ENCODE results near the gene ASB1. TPM values are rescaled to one million over a fixed set of nuclear protein-coding genes. Genes with fewer than 3 reads are reported as not detected.

Gene ASB1
- total RNA-seq, 1 experiment from 2014 or later = 27.4 TPM

GRCh38 chr2:238466243-238466756 is 39.6 kb downstream of the ASB1 start:
- DNase-seq (ENCODE audit: low read depth) = no peak

DNA sequence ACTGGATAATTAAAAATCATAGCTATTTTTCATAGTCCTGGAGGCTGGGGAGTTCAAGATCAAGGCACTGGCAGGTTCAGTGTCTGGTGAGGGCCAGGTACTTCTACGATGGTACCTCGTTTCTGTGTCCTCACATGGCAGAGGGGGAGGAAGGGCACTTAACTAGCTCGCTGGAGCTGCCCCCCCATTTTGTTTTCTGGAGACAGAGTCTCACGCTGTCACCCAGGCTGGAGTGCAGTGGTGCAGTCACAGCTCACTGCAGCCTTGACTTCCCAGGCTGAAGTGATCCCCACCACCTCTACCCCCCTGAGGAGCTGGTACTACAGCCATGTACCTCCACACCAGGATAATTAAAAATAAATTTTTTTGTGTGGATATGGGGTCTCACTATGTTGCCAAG is 40.3 kb downstream of the ASB1 start:
- no peak for DNase-seq (ENCODE audit: low read depth)

DNA sequence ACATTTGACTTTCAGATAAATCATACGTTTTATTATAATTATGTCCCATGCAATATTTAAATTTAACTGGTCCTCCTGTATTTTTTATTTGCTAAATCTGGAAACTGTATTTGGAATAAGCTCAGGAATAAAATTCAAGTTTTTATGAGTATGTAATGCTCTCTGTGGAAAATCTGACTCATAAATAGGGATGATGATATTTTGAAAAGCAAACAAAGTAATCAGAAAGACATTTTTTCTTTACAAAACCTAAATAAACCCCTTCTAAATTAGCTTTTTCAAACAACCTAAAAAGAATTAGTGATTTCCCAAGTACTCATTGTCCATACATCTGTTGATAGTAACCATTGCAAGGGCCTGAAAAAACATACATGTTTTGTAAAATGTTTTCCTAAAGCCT is 41.1 kb downstream of the ASB1 start:
- DNase-seq (ENCODE audit: low read depth) = no peak

DNA sequence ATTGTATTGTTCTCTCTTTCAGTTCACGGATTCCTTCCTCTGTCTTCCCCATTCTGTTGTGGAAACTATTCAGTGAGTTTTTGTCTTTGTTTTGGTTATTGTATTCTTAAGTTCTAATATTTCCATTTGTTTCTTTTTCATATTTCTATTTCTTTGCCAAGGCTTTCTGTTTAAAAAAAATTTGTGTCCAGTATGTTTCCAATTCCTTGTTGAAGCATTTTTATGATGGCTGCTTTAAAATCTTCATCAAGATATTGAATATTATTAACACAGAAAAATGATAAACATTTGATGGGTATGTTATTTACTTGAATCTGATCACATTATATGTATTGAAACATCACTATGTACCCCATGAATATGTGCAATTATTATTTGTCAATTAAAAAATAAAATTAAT is 42.4 kb downstream of the ASB1 start:
- no peak for DNase-seq (ENCODE audit: low read depth)

- DNase-seq (ENCODE audit: low read depth) = no peak
These were observed 46.3 kb downstream of the ASB1 start for GRCh38 chr2:238473014-238473413.

- no peak for DNase-seq (ENCODE audit: low read depth)
These were observed 46.8 kb downstream of the ASB1 start for GRCh38 chr2:238473523-238473922.

DNA sequence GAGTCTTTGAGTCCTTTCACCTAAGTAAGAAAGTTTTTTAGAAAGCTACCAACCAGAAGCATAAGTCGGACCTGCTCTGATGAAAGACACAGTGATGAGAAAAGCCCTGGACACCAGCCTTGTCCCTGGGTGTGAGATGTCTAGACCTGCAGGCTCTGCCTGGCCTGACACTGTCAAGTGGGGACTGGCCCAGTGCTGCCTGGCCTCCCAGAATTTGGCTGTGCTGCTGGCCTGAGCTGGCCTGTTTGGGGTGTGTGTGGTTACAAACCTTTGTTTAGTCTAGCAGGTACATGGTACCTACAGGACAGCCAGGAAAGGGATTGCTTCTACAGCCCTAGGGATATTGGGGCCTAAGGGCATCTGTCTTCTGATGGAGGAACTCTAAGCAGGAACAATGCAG is 48.3 kb downstream of the ASB1 start:
- DNase-seq (ENCODE audit: low read depth) = no peak

GRCh38 chr2:238475566-238475965 is 48.8 kb downstream of the ASB1 start:
- DNase-seq (ENCODE audit: low read depth) = no peak

- no peak for DNase-seq (ENCODE audit: low read depth)
These were observed 49.5 kb downstream of the ASB1 start for GRCh38 chr2:238476258-238476657.

- DNase-seq (ENCODE audit: low read depth) = no peak
These were observed 51.5 kb downstream of the ASB1 start for GRCh38 chr2:238478216-238478615.

GRCh38 chr2:238479847-238480246 is 53.1 kb downstream of the ASB1 start:
- DNase-seq (ENCODE audit: low read depth) = no peak

- no peak for DNase-seq (ENCODE audit: low read depth)
These were observed 56.3 kb downstream of the ASB1 start for GRCh38 chr2:238483021-238483420.

- DNase-seq (ENCODE audit: low read depth) = no peak
These were observed 56.9 kb downstream of the ASB1 start for GRCh38 chr2:238483656-238484055.

- peak; percentile 20 for DNase-seq (ENCODE audit: low read depth)
These were observed 58.1 kb downstream of the ASB1 start for GRCh38 chr2:238484522-238485452.

- DNase-seq (ENCODE audit: low read depth) = no peak
These were observed 59.6 kb downstream of the ASB1 start for GRCh38 chr2:238486123-238486848.

DNA sequence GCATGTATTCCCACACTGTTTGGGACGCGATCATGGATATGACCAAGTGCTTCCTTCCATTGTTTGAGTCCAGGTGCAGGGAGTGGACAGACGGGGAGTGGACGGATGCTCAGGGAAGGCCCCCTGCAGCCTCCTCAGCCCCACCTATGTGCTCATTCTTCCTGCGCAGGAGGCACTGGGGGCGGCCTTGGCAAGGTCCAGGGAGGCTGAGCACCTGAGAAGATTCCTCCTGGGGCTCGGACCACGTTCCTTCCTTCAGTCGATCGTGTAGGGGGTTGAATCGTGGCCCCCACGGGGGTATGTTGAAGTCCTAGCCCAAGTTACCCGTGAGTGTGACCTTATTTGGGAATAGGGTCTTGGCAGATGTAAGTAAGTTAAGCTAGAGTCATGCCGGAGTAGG is 60.4 kb downstream of the ASB1 start:
- DNase-seq (ENCODE audit: low read depth) = no peak

DNA sequence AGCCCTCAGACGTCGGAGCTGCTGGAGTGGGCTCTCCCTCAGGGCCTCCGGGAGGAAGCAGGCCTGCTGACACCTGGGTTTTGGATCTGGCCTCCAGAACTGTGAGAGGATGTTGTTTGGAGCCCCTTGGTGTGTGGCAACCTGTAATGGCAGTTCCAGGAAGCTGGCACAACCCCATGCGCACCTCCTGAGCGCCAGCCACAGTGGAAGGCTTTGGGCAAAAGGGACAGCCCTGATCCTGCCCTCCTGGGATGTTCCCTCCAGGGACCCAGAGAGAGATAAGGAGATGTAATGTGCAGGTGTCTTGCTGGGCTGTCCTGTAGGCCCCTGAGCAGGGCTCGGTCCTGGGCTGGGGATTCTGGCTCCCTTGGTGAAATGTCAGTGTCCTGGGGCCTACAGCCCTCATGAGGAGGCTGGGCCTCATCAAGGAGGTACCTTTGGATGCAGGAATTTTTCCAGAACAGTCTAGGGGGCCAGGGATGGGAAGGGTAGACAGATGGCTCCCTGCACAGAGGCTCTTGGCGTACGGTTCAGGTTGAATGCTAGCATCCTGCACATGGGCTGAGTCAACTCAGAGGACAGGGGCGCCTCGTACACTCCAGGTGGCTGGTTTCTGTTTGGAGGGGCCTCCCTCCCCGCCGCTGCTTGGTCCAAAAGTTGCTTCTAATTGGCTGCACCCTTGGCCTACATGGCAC is 61.1 kb downstream of the ASB1 start:
- no peak for DNase-seq (ENCODE audit: low read depth)

DNA sequence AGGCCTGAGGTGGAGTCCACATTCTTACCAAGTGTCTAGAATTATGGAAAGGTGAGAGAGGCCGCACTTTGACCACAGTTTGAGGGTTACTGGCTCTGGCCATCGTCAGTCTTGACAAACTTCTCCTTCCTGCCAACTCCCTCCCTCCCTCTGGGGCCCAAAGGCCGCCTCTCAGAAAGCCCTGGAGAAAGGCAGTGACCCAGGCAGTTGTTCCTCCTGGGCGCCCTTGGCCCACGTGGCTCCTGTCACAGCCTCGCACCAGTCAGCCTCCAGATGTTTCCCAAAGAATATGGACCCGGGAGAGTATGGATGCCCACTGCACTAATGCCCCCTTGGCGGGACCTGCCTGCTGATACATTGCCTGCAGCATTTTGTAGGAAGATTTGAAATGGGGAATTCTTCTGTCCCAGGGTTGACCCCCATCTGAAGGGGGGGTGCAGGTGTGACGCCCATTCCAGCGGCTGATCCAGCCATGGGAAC is 61.7 kb downstream of the ASB1 start:
- DNase-seq (ENCODE audit: low read depth) = no peak

- DNase-seq (ENCODE audit: low read depth) = no peak
These were observed 62.7 kb downstream of the ASB1 start for GRCh38 chr2:238489431-238489830.

DNA sequence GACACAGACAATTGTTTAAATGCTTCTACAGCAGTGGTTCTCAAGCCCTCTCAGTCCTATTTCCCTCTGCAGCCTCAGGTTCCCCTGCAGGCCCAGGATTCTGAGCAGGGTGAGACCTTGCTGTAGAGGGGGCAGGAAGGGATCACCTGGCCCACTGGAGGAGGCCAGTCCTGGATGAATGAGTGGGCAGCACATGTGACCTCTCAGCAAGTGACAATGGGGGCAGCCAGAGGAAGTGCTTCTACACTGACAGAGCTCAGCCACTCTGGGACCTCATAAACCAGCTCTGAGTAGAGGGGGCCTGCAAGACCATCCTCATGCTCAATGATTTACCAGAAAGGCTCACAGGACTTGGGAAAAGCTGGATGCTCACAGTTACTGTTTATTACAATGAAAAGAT is 63.2 kb downstream of the ASB1 start:
- no peak for DNase-seq (ENCODE audit: low read depth)

- DNase-seq (ENCODE audit: low read depth) = no peak
These were observed 66.1 kb downstream of the ASB1 start for GRCh38 chr2:238492840-238493239.

DNA sequence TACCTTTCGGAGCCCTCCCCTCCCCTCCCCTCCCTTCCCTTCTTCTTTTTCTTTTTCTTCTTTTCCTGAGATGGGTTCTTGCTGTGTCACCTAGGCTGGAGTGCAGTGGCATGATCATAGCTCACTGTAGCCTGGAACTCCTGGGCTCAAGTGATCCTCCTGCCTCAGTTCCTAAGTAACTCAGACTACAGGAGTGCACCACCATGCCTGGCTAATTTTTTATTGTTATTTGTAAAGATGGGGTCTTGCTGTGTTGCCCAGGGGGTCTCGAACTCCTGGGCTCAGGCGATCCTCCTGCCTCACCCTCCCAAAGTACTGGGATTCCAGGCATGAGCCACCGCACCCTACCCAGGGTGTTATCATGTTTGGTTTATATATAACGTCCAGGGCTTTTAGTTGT is 66.7 kb downstream of the ASB1 start:
- DNase-seq (ENCODE audit: low read depth) = no peak
